Stimulated activated CD8-positive, alpha-beta memory T cell treated with anti-CD3 and anti-CD28 coated beads, Interleukin-4, amount 100 ng/mL, for 48 hours (primary cell): ENCODE data around the gene SYNGAP1.

ENCODE experiments used
- DNase-seq: peaks from one replicate; pipeline ENCODE4 v3.0.0-alpha.2; 2020

SYNGAP1 gene

DNA sequence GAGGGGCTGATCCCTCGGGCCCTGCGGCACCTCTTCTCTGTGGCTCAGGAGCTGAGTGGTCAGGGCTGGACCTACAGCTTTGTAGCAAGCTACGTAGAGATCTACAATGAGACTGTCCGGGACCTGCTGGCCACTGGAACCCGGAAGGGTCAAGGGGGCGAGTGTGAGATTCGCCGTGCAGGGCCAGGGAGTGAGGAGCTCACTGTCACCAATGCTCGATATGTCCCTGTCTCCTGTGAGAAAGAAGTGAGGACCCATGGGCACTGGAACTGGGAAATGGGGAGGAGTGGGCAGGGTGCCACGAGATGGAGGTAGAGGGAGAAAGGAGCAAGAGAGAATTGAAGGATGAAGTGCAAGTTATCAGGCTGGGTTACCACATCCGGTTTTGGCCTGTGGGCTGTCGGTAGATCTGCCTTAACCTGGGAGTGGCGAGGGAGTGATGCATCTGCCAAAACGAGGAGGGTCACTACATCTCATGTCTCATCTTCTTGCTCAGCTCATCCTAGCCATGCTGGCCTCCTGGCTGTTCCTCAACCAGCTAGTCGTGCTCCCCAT, 14.4 kb upstream of the SYNGAP1 start:
- no peak for DNase-seq

DNA sequence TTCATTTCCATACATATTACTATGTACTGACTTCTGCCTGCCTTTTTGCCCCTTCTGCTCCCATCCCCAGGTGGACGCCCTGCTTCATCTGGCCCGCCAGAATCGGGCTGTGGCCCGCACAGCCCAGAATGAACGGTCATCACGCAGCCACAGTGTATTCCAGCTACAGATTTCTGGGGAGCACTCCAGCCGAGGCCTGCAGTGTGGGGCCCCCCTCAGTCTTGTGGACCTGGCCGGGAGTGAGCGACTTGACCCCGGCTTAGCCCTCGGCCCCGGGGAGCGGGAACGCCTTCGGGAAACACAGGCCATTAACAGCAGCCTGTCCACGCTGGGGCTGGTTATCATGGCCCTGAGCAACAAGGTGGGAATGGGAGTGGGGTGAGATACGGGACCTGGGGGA, 13.7 kb upstream of the SYNGAP1 start:
- DNase-seq: no peak

DNA sequence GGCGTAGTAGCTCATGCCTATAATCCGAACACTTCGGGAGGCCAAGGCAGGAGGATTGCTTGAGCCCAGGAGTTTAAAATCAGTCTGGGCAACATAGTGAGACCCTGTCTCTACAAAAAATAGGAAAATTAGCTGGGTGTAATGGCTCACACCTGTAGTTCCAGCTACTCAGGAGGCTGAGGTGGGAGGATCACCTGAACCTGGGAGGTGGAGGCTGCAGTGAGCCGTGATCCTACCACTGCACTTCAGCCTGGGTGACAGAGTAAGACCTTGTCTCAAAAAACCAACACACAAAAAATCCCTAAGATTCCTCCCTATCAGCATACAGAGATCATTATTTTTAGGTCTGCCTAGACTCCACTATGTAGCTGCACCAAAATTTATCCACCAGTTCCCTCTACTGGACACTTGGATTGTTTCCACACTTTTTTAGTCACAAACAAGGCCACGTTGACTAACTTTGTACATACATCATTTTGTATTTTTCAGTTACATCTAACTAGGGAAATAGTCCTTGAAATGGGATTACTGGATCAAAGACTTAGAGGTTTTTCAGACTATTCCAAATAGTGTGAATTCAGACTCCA, 12.6 kb upstream of the SYNGAP1 start:
- DNase-seq: no peak

DNA sequence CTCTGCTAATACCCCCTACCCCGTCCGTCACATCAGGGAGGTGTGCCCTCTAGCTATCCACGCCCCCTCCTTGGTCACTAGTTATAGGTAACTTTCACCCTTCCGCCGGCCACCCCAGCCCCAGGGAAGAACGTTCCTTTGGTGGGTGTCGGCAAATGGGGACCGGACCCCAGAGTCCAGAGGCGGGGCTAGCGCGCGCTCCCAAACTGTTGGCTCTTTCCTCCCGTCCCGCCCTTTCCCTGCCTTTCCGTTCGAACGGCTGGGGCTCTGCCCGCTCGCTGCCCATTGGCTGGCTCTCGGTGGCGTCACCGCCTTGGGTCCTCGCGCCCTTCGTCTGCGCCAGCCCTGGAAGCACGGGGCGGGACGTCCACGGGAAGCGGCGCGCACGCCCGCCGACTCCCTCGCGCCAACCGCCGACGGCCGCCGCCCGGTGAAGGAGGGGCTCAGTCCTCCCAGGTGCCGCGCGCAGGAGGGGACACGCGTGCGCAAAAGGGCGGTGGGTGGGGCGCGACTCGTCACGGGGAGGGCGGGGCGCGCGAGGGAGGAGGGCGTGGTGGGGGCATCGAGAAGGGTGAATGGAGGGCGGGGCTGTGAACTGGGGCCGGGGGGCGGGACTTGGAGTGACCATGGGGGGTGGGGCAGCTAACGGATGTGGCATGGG, 9.7 kb upstream of the SYNGAP1 start:
- peak; percentile 98 for DNase-seq

DNA sequence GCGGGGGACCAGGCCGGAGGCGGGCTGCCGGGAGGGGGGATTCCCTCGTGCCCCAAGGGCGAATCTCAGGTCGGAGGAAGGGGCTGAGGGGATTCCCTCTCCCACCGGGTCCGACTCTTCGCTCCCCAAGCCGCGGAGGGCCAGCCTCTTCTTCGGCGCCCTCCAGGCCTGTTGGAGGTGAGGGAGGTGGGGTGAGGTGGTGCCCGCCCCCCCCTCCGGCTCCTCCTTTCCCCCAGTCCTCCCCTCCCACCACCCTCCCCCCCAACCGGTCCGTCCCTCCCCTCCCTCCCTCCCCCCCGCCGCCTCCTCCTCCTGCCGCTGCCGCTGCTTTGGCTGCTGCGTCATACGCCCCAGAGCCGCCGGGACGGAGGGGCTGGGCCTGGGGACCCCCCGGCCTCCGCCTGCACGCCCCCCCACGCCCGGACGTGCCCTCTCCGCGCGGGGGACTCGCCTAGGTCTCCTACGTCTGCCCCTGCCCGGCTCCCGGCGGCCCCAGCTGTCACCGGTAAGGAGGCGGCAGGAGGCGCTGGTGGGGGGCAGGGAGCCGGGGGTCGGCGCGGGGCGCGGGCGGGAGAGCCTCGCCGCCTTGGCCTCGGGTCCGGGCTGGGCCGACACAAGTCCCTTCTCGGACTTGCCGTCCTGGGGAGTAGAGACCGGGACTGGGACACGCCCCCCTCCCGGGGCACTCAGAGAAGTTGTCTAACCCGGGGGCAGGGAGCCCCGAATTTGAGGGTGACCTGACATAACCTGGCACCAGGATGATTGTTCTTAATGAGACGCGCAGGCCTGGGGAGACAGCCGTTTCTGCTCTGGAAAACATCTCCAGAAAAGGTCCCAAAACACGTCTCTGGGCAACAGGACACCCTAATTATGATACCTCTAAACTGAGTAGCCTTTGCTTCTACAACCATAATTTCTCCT, 8.9 kb upstream of the SYNGAP1 start, which contains the start of gene PHF1:
PHF1 (plus strand) TSS at position 304 of the 921 bp plus-strand sequence. CDS start 1,250 bp downstream, outside the sequence.
- no peak for DNase-seq

DNA sequence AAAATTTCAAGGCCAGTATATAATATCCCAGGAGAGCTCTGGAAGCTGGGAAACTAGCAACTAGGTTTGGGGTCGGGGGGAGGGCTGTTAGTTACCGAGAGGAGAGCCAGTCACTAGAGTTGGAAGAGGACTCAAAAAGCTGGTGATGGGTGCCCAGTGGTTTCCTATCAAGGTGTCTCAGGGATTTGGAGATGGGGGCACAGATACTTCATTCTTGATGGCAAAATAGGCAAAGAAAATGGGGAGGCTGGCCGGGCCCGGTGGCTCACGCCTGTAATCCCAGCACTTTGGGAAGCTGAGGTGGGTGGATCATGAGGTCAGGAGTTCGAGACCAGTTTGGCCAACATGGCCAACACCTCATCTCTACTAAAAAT, 8.2 kb upstream of the SYNGAP1 start:
- DNase-seq: no peak

DNA sequence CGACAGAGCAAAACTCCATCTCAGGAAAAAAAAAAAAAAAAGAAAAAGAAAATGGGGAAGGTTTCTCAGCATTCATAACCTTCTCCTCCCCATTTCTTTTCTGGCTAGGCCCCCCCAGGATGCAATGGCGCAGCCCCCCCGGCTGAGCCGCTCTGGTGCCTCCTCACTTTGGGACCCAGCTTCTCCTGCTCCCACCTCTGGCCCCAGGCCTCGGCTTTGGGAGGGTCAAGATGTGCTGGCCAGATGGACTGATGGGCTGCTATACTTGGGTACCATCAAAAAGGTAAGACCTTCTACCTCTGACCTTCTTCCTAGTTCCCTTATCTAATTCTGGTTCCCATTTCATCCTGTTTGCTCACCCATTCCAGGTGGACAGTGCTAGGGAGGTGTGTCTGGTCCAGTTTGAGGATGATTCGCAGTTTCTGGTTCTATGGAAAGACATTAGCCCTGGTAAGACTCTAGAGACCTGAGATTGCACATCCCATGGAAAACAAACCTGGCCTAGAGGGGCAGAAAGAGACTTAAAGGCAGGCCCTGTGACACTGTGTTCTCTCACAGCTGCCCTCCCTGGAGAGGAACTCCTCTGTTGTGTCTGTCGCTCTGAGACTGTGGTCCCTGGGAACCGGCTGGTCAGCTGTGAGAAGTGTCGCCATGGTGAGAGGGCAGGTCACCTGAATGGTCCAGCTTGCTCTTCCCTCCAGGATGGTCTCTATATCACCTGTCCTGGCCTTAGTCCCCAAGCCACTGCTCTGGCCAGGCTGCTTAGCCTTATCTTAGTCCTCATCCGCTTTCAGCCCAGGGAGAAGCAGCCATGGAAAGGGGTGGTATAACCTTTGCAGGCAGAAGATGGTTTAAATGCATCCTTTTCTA, 7.5 kb upstream of the SYNGAP1 start:
- DNase-seq: no peak

DNA sequence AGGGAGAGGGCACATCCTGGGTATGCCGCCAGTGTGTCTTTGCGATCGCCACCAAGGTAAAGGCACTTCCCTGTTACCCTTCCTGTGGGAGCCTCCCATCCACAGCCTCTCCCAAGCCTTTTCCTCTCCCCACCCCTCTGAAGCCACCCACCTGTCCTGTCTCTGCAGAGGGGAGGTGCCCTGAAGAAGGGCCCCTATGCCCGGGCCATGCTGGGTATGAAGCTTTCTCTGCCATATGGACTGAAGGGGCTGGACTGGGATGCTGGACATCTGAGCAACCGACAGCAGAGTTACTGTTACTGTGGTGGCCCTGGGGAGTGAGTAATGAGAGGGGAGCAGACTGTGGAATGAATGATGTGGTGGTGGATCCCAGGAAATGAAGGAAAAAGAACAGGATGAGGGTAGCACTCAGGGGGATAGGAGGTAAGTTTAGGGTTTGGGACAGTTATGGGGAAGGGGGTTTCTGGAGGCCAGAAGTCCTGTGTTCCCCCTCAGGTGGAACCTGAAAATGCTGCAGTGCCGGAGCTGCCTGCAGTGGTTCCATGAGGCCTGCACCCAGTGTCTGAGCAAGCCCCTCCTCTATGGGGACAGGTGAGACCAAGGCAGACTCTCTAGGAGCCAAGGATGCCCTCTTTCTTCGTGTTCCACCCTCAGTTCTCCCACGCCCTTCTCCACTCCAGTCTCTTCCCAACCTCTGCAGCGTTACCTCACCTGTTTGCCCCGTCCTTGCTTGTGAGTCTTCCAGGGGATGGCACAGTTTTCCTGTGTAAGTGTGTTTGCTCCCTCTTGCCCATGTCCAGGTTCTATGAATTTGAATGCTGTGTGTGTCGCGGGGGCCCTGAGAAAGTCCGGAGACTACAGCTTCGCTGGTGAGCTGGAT, 6.4 kb upstream of the SYNGAP1 start:
- no peak for DNase-seq

DNA sequence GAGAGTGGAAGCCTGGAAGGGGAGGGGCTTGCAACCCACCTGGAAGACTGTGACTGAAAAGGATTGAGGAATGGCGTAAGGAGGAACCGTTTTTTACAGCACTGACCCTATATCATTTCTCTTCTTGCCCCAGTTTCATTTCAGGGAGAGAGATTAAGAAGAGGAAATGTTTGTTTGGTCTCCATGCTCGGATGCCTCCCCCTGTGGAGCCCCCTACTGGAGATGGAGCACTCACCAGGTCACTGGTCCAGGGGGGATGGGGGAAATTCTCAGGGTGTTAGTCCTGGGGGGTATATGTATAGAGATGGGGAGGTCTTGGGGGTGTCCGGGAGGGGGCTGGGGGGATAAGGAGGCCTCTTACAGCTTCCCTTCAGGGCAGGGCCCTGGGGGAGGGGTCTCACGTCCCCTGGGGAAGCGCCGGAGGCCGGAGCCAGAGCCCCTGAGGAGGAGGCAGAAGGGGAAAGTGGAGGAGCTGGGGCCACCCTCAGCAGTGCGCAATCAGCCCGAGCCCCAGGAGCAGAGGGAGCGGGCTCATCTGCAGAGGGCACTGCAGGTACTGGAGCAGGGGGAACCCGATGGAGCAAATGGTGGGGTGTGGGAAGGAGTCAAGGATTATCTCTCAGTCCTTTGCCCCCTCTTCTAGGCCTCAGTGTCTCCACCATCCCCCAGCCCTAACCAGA, 5.1 kb upstream of the SYNGAP1 start:
- no peak for DNase-seq

DNA sequence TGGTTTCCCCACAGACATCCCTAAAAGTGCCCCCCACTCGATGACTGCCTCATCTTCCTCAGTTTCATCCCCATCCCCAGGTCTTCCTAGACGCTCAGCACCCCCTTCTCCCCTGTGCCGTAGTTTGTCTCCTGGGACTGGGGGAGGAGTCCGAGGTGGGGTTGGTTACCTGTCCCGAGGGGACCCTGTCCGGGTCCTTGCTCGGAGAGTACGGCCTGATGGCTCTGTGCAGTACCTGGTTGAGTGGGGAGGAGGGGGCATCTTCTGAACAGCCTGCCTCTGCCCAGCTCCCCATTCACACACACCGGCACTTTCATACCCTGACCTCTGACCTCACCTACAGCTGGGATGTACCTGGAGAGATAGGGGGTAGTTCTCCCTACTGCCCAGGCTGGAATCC, 4.0 kb upstream of the SYNGAP1 start:
- DNase-seq: no peak

DNA sequence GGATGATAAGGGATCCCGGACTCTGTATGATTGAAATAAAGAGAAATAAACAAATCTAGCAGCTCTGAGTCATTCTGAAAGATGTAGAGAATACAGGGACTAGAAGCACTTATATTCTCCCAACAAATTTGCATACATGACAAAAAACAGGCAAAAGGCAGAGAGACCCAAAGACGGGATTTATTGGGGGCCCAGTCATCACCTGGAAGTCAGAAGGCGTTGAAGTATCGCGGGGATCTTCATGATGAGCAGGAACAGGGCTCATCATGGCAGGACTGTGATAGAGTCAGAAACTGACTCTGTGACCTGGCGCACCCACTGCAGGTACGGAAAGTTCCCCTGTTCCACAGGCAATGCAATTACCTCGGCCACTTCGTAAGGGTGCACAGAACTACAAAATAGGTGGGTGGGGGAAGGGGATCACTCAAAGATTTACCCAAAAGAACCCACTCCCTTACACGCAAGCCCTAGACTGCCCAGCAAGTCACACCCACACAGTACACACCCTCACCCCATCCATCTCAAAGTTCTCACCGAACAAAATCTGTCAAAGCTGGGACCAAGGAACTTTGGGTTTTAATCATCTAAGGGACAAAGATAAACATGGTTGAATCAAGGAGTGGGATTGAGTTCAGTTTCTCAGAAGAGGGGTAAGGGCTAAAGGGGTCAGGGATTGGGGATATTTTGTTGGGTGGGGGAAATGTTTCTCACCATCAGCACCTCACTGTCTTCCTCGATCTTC, 3.3 kb upstream of the SYNGAP1 start:
- DNase-seq: peak; percentile 48

DNA sequence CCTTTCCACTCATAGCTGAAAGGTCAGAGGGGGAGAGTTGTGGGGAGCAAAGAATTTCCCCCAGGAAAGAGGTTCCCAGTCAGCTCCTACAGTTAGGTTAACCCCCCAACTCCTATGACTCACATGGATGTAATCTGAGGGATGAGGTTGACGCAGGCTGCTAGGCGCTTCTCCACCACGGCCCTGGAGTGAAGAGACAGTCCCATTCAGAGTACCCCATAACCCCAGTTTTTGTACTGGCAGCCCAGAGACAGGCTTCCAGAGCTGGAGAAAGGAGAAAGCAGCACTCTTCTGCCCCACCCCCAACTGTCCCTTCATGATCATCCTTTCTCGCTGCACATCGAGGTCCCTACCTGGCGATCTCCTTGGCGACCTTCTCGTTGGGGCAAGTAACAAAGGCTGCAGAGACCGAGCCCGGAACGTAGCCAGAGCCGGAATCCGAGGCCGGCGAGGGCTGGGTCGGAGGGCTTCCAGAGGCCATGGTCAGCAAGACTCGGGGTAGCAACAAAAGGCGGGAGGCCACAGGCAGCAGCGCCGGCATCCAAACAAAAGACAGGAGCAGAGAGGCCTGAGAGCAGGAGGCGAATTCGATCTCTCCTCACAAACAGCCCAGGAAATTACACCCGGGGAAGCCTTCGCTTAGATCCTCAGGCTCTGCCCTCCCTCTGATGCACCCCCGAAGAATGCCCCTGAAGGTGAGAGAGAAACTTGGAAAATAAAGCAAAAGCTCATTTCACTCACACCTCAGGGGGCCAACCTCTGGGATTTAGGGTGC, 2.5 kb upstream of the SYNGAP1 start:
- peak; percentile 46 for DNase-seq

DNA sequence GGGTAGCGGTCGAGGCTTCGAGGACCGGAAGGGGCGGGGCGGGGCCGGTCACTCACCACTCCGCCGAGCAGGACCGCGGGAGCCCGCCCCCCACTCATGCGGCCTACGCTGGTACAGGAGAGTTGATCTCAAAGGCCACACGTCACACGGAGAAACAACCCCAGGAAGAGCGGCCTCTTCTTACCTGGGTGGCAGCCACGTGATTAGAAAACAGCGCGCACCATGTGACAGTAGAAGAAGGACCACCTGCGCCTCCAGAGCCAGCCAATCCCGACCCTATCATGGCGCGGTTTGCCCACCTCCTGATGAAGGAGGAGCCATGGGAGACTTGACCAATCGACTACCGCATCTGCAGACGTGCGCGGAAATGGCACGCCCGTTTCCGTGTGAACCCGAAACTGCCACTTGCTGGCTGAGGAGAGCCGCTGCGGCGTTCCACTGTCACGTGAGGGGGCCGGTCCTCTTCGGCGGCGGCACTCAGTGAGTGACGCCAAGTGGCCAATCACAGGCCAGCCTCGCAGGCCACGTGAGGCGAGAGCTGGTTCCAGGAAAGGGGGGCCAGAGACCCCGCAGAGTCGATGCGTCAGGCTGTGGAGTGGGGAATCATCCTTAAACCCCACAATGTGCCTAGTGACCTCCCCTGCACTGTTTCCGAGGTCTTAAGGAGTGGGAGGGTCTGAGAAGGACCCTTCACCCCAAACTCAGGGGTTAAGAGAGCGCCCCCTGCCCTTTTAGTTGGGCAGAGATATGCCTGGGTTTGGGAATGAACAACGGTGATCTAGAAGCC, 1.8 kb upstream of the SYNGAP1 start, which contains the start of gene CUTA:
CUTA (minus strand) TSS at position 205 of the 787 bp plus-strand sequence; CDS start at position 98, 107 bp downstream.
- DNase-seq: peak; percentile 98

DNA sequence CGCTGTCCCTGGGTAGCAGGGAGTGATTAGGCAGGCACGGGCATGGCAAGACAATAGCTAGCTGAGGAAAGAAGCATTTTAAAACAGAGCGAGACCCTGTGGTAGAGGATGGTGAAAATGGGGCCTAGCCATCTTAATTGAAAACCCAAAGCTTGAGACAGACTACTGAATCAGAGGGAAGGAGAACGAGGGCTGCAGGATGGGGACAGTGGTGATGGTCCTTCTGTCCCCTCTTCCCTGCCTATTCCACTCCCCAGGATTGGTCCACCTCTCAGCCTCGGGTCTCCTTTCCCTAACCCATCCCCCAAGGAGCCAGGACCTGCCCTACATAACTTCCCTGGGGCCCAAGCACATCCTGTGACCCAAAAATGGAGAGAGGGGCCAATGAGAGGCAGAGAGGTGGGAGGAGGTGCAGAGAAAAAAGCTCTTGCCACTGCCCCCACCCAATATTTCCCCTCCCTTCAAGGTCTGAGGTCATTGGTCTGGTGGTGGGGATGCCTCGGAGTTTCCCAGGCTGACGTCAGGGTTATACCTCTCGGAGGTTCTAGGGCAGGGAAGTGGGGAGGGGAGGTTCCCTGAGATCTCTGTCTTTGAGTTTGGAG, 1.1 kb upstream of the SYNGAP1 start:
- DNase-seq: peak; percentile 72

DNA sequence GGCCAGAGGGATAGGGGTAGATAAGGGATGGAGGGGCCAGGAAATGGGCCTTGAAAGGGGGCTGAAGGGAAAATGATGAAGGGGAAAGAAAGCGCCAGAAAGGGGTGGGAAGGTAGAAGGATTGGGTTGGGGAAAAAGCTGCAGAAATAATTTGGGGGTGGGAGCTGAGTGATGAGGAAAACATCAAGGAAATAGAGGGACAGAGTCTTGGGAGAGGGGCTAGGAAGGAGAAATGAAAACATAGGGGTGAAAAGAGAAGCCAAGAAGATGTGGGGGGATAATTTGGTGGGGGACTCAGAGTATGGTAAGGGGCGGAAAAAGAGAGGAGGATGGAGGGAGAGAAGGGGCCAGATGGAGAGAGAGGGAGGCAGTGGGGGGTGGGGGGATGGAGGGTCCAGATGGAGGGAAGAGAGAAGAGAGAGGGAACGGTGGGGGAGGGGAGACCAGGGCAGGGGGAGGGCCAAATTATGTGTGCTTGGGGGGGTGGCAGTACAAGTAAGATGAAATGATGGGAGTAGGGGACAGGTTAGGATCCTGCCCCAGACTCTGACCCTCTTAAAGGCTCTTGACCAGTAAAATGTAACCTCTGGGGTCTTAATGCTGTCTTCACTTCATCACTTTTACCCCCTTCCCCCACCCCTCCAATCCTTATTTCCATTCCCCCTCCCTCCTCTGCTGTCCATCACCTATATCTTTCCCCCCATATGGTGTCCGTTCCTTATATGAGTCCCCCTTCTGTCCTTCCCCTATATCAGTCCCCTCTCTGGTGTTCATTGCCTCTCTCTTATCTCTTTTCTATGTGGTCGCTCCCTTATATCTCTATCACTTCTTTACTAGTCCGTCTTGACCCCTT, 852 bp downstream of the SYNGAP1 start:
- DNase-seq: no peak

DNA sequence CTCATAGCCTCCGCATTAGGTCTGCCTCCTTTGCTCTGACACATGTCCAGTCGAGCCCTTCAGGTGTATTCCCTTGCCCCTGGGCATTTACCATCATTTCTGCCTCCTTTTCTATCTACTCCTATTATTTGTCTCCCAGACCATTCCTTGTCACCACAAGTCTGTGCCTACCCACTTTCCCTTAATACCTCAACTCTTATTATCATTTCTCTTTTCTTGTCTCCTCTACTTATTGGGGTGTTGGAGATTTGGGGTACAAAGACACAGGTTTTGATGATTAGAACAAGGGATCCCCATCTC, 1.4 kb downstream of the SYNGAP1 start:
- DNase-seq: no peak

DNA sequence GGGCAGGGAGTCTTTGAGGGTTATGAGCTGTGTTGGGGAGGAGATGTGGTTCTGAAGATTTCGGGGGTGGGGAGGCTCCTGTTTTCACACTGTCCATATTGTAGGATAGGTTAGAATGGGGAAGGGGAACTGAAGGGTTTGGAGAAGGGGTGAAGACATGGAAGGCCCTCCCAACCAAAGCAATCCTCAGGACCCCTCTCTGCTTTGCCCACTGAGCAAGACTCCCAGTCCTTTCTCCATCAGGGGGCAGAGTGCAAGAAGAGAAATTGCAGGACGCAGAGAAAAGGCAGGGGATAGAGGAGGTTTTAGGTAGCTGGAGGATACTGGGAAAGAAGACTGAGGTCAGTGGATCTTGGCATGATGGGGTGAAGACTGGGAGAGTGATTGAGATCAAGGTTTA, 3.9 kb downstream of the SYNGAP1 start:
- no peak for DNase-seq
